HCT116 (cell line): Measurements from ENCODE around the gene KREMEN2. TPM values are rescaled to one million over a fixed set of nuclear protein-coding genes. Genes with fewer than 3 reads are reported as not detected.

Source experiments
- ATAC-seq: fragments of 200-7000 bp; cut with Tn5 transposase; 2 replicates; pipeline ENCODE4 v1.9.1; 2020; ENCODE audit warnings: mild to moderate bottlenecking, moderate library complexity
- BruUV-seq: library from RNA; stranded (reverse); fragments of 400-500 nt; replicated peaks from 2 replicates; lab custom pipeline; 2021; lab: Mats Ljungman, UMichigan
- CTCF ChIA-PET: fragments of 300-600 bp; sonication (Branson Sonifier 250); formaldehyde crosslinking; loops from one replicate; lab custom pipeline; 2021; ENCODE audit warnings: antibody characterized with exemption; lab: Charles Lee
- POLR2A ChIA-PET: fragments of 300-600, 350-600 bp; sonication (Branson Sonifier 250); formaldehyde crosslinking; loops from one replicate; lab custom pipeline; 2021; ENCODE audit warnings: antibody characterized with exemption; lab: Charles Lee
- RAD21 ChIA-PET, 2 experiments: fragments of 300-600 bp; sonication (Branson Sonifier 250); formaldehyde crosslinking; loops; one replicate each; lab custom pipeline; 2023; ENCODE audit warnings: low total read pairs in 2 of 2; ENCODE audit not compliant: uncharacterized antibody in 2 of 2, unreplicated experiment in 2 of 2, low non-redundant PET in 1 of 2; lab: Charles Lee
- DNase-seq: peaks from one replicate; pipeline ENCODE4 v3.0.0-alpha.2; 2010; ENCODE audit warnings: low read depth, low spot score
- H2AFZ ChIP-seq: fragments of 200-600 bp; shearing (Covaris generic), sonication (generic); 2 replicates; pipeline ENCODE4 v1.6.1; 2017; ENCODE audit warnings: low read depth, mixed run types, mixed read lengths, antibody characterized with exemption, low read length; ENCODE audit not compliant: poor library complexity, severe bottlenecking
- H3K27ac ChIP-seq: 2 replicates; pipeline ENCODE4 v1.5.1; 2012; ENCODE audit warnings: low read depth, low read length
- H3K27me3 ChIP-seq: fragments of 200-600 bp; sonication (generic); 2 replicates; pipeline ENCODE4 v1.6.1; 2016; ENCODE audit warnings: mixed run types, low read length, mixed read lengths; ENCODE audit not compliant: insufficient read depth
- H3K36me3 ChIP-seq, 2 experiments: fragments of 200-500 bp in 1 of 2; fragments of 200-600 bp in 1 of 2; sonication (Bioruptor generic) in 1 of 2; sonication (generic) in 1 of 2; 2 replicates each; pipeline versions ENCODE4 v1.5.1 to v1.6.1; 2014 to 2016; ENCODE audit warnings: low read length in 2 of 2, inconsistent platforms in 1 of 2, mixed read lengths in 1 of 2, mixed run types in 1 of 2; ENCODE audit not compliant: insufficient read depth in 2 of 2, control insufficient read depth in 1 of 2
- H3K4me1 ChIP-seq, 2 experiments: fragments of 200-600 bp in 1 of 2; sonication (generic) in 1 of 2; 2 replicates each; pipeline versions ENCODE4 v1.5.1 to v1.6.1; 2012 to 2017; ENCODE audit warnings: low read length in 2 of 2, inconsistent platforms in 1 of 2, mild to moderate bottlenecking in 1 of 2, mixed read lengths in 1 of 2, mixed run types in 1 of 2, moderate library complexity in 1 of 2; ENCODE audit not compliant: insufficient read depth in 2 of 2, control insufficient read depth in 1 of 2
- H3K4me2 ChIP-seq: fragments of 200-600 bp; sonication (generic); 2 replicates; pipeline ENCODE4 v1.6.1; 2017; ENCODE audit warnings: mixed run types, low read length, mixed read lengths
- H3K4me3 ChIP-seq, 2 experiments: fragments of 200-600 bp in 1 of 2; sonication (generic) in 1 of 2; replicated peaks in 1 of 2; 2 replicates each; pipeline ENCODE4 v1.5.1; 2011 to 2016; ENCODE audit warnings: low read length in 2 of 2, control low read depth in 1 of 2, low read depth in 1 of 2, mild to moderate bottlenecking in 1 of 2, mixed read lengths in 1 of 2, mixed run types in 1 of 2
- H3K79me2 ChIP-seq: fragments of 200-600 bp; sonication (generic); 2 replicates; pipeline ENCODE4 v1.6.1; 2017; ENCODE audit warnings: mild to moderate bottlenecking, mixed run types, low read length, moderate library complexity, mixed read lengths; ENCODE audit not compliant: insufficient read depth
- H3K9ac ChIP-seq: fragments of 200-600 bp; sonication (generic); 2 replicates; pipeline ENCODE4 v1.6.1; 2016; ENCODE audit warnings: low read length, mixed read lengths
- H3K9me2 ChIP-seq: fragments of 200-600 bp; sonication (generic), shearing (Covaris generic); 2 replicates; pipeline ENCODE4 v1.6.1; 2017; ENCODE audit warnings: mixed run types, mild to moderate bottlenecking, moderate library complexity; ENCODE audit not compliant: insufficient read depth
- H3K9me3 ChIP-seq, 2 experiments: fragments of 200-500 bp in 1 of 2; fragments of 200-600 bp in 1 of 2; sonication (Bioruptor generic) in 1 of 2; sonication (generic) in 1 of 2; 2 replicates each; pipeline ENCODE4 v1.6.1; 2014 to 2017; ENCODE audit warnings: low read length in 2 of 2, mixed read lengths in 2 of 2, inconsistent platforms in 1 of 2, low read depth in 1 of 2, mild to moderate bottlenecking in 1 of 2, mixed run types in 1 of 2, moderate library complexity in 1 of 2; ENCODE audit not compliant: control insufficient read depth in 1 of 2, insufficient read depth in 1 of 2
- H4K20me1 ChIP-seq: fragments of 200-600 bp; sonication (generic), shearing (Covaris generic); 2 replicates; pipeline ENCODE4 v1.6.1; 2017; ENCODE audit warnings: mixed run types, mild to moderate bottlenecking, moderate library complexity; ENCODE audit not compliant: insufficient read depth
- CBX3 ChIP-seq: IDR thresholded peaks from 2 replicates; pipeline ENCODE4 v1.6.1; 2012; ENCODE audit warnings: low read depth
- EZH2 ChIP-seq: fragments of 200-600 bp; sonication (generic); IDR thresholded peaks from 2 replicates; pipeline ENCODE4 v1.6.1; 2017; ENCODE audit warnings: antibody characterized with exemption, mixed run types
- EZH2phosphoT487 ChIP-seq: fragments of 200-600 bp; IDR thresholded peaks from 2 replicates; pipeline ENCODE4 v1.6.1; 2018; ENCODE audit warnings: antibody characterized with exemption, borderline replicate concordance
- JUND ChIP-seq: IDR thresholded peaks from 2 replicates; pipeline ENCODE4 v1.6.1; 2012
- POLR2A ChIP-seq: IDR thresholded peaks from 2 replicates; pipeline ENCODE4 v1.7.0; 2011; ENCODE audit warnings: borderline replicate concordance; ENCODE audit not compliant: insufficient read depth, insufficient read length; ENCODE audit errors: extremely low read depth
- RAD21 ChIP-seq: IDR thresholded peaks from 2 replicates; pipeline ENCODE4 v1.6.1; 2012; ENCODE audit warnings: low read depth, mild to moderate bottlenecking
- SIN3A ChIP-seq: IDR thresholded peaks from 2 replicates; pipeline ENCODE4 v1.6.1; 2012; ENCODE audit warnings: low read depth
- SP1 ChIP-seq: IDR thresholded peaks from 2 replicates; pipeline ENCODE4 v1.6.1; 2012; ENCODE audit warnings: low read depth
- YY1 ChIP-seq: IDR thresholded peaks from 2 replicates; pipeline ENCODE4 v1.6.1; 2011; ENCODE audit warnings: low read length, low read depth, moderate library complexity, mild to moderate bottlenecking; ENCODE audit not compliant: insufficient replicate concordance; ENCODE audit errors: extremely low read depth
- intact Hi-C: fragments of 100-400 bp; cut with micrococcal nuclease; formaldehyde crosslinking; loops from 2 replicates; pipeline ENCODE4 v1.10.0; 2022
- total RNA-seq: library from RNA; stranded (reverse); gene quantifications from one replicate; pipeline ENCODE4 v1.2.1, GENCODE V29; 2021; ENCODE audit not compliant: unreplicated experiment
- TF ChIP-seq, protein P1 (sequence below): IDR thresholded peaks from 2 replicates; pipeline ENCODE4 v1.6.1; 2012; ENCODE audit warnings: low read depth
- TF ChIP-seq, protein P2 (sequence below): IDR thresholded peaks from 2 replicates; pipeline ENCODE4 v1.6.1; 2012

Gene KREMEN2
- total RNA-seq, 1 experiment from 2014 or later, result 14.1 TPM

DNA sequence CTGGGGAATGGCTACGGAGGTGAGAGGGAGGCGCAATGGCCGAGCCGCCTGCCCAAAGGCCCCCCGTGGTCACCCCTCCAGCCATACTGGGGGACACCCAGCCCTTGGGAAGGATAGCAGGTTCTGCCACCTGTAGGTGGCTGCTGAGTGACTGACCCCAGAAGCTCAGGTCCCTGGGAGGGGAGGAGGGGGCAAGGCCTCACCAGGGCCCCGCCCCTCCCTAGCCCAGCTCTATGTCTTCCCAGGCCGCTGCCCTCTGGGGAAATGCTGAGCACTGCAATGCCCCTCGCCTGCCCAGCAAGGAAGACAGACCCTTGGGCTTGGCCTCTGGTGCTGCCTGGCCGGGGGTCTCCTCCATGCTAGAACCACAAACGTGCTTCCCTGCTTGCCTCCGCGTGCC, 37.2 kb downstream of the KREMEN2 start:
- no TSS peak for BruUV-seq
- TF ChIP-seq, protein P1, sequence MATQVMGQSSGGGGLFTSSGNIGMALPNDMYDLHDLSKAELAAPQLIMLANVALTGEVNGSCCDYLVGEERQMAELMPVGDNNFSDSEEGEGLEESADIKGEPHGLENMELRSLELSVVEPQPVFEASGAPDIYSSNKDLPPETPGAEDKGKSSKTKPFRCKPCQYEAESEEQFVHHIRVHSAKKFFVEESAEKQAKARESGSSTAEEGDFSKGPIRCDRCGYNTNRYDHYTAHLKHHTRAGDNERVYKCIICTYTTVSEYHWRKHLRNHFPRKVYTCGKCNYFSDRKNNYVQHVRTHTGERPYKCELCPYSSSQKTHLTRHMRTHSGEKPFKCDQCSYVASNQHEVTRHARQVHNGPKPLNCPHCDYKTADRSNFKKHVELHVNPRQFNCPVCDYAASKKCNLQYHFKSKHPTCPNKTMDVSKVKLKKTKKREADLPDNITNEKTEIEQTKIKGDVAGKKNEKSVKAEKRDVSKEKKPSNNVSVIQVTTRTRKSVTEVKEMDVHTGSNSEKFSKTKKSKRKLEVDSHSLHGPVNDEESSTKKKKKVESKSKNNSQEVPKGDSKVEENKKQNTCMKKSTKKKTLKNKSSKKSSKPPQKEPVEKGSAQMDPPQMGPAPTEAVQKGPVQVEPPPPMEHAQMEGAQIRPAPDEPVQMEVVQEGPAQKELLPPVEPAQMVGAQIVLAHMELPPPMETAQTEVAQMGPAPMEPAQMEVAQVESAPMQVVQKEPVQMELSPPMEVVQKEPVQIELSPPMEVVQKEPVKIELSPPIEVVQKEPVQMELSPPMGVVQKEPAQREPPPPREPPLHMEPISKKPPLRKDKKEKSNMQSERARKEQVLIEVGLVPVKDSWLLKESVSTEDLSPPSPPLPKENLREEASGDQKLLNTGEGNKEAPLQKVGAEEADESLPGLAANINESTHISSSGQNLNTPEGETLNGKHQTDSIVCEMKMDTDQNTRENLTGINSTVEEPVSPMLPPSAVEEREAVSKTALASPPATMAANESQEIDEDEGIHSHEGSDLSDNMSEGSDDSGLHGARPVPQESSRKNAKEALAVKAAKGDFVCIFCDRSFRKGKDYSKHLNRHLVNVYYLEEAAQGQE, result no peak
- TF ChIP-seq SIN3A, result no peak
- TF ChIP-seq EZH2, result no peak
- no peak for TF ChIP-seq JUND
- TF ChIP-seq POLR2A, result no peak
- TF ChIP-seq EZH2phosphoT487, result no peak
- TF ChIP-seq RAD21, result no peak
- TF ChIP-seq SP1, result no peak
- no peak for TF ChIP-seq YY1
- TF ChIP-seq CBX3, result no peak
- TF ChIP-seq, protein P2, sequence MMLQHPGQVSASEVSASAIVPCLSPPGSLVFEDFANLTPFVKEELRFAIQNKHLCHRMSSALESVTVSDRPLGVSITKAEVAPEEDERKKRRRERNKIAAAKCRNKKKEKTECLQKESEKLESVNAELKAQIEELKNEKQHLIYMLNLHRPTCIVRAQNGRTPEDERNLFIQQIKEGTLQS, result no peak
- Histone ChIP-seq H3K27ac (no peak overlapping the region), H3K4me2 (no peak overlapping the region), H3K9ac (no peak overlapping the region), H3K4me3 (no peak overlapping the region), H3K9me2 (no peaks in the 10 kb centered on the region), H3K4me1 (peaks cover 8 to 22% of the 10 kb centered on the region in 2 experiments; a peak in 3 of 4 replicates), H3K27me3 (no peaks in the 10 kb centered on the region), H2AFZ (no peak overlapping the region), H3K79me2 (no peaks in the 10 kb centered on the region), H3K9me3 (no peaks in the 10 kb centered on the region), H3K36me3 (no peaks in the 10 kb centered on the region), H4K20me1 (no peaks in the 10 kb centered on the region)
- CTCF ChIA-PET, result interaction anchor here (1.3 kb wide), 1 partner anchor 26 kb away, joined by 6 read pairs; no protein-coding TSS in a partner anchor
- POLR2A ChIA-PET, result interaction anchor here (11.4 kb wide), 1 partner anchor 20 kb away, joined by 188 read pairs; the partner anchor contains the start of genes CLDN6, HCFC1R1, THOC6 and TNFRSF12A
- DNase-seq (no peak), ATAC-seq (no peak)
- RAD21 ChIA-PET, result no interaction called here
- intact Hi-C loops, result no loop called here
